ENCODE results near the gene ARHGEF4. TPM values are rescaled to one million over a fixed set of nuclear protein-coding genes. Genes with fewer than 3 reads are reported as not detected.

The ARHGEF4 gene
- total and polyA plus RNA-seq, 2 experiments from 2014 or later: 26.0 to 82.2 TPM

GRCh38 chr2:131050896-131051295 is 214.2 kb downstream of the ARHGEF4 start:
- no peak for DNase-seq (ENCODE audit: low read depth in 1 of 2, low spot score in 1 of 2)
- peaks cover 69% of the 10 kb centered on the region for H3K36me3 ChIP-seq

GRCh38 chr2:131052741-131053263 is 216.1 kb downstream of the ARHGEF4 start:
- no peaks in the 10 kb centered on the region for H3K4me1 ChIP-seq (ENCODE audit: low read depth)
- no peaks in the 10 kb centered on the region for H3K9me3 ChIP-seq (ENCODE audit: low read depth)
- DNase-seq (ENCODE audit: low read depth in 1 of 2, low spot score in 1 of 2): no peak
- no peaks in the 10 kb centered on the region for H3K27me3 ChIP-seq
- H3K27ac ChIP-seq: no peak overlapping the region
- H3K36me3 ChIP-seq: peaks cover 56% of the 10 kb centered on the region
- TF ChIP-seq CTCF (IDR thresholded peaks at IDR 0.05; ENCODE audit: low read depth, low read length): no peak
- no peak overlapping the region for H3K4me3 ChIP-seq

More at GRCh38 chr2:131050896-131051295, 214.2 kb downstream of the ARHGEF4 start:
- Histone ChIP-seq H3K4me3 (no peak overlapping the region), H3K9me3 (ENCODE audit: low read depth) (no peaks in the 10 kb centered on the region), H3K4me1 (ENCODE audit: low read depth) (no peaks in the 10 kb centered on the region), H3K27me3 (no peaks in the 10 kb centered on the region), H3K27ac (no peak overlapping the region)
- TF ChIP-seq CTCF (IDR thresholded peaks at IDR 0.05; ENCODE audit: low read depth, low read length): no peak

- no peaks in the 10 kb centered on the region for H3K4me1 ChIP-seq (ENCODE audit: low read depth)
- no peaks in the 10 kb centered on the region for H3K27me3 ChIP-seq
- H3K36me3 ChIP-seq: peaks cover 49% of the 10 kb centered on the region
- no peak for DNase-seq (ENCODE audit: low read depth in 1 of 2, low spot score in 1 of 2)
- no peak overlapping the region for H3K27ac ChIP-seq
- H3K9me3 ChIP-seq (ENCODE audit: low read depth): no peaks in the 10 kb centered on the region
- no peak for TF ChIP-seq CTCF (IDR thresholded peaks at IDR 0.05; ENCODE audit: low read depth, low read length)
- H3K4me3 ChIP-seq: no peak overlapping the region
Observed at GRCh38 chr2:131054488-131054887, 217.8 kb downstream of the ARHGEF4 start.

GRCh38 chr2:131055169-131056065 is 218.7 kb downstream of the ARHGEF4 start:
- no peaks in the 10 kb centered on the region for H3K27me3 ChIP-seq
- TF ChIP-seq CTCF (IDR thresholded peaks at IDR 0.05; ENCODE audit: low read depth, low read length): no peak
- H3K36me3 ChIP-seq: peaks cover 40% of the 10 kb centered on the region
- H3K4me1 ChIP-seq (ENCODE audit: low read depth): no peaks in the 10 kb centered on the region
- H3K4me3 ChIP-seq: no peak overlapping the region
- no peak overlapping the region for H3K27ac ChIP-seq
- no peaks in the 10 kb centered on the region for H3K9me3 ChIP-seq (ENCODE audit: low read depth)
- DNase-seq (ENCODE audit: low read depth in 1 of 2, low spot score in 1 of 2): no peak

- no peak for DNase-seq (ENCODE audit: low read depth in 1 of 2, low spot score in 1 of 2)
- Histone ChIP-seq H3K9me3 (ENCODE audit: low read depth) (no peaks in the 10 kb centered on the region), H3K4me1 (ENCODE audit: low read depth) (no peaks in the 10 kb centered on the region), H3K4me3 (no peak overlapping the region), H3K36me3 (peaks cover 35% of the 10 kb centered on the region), H3K27ac (no peak overlapping the region), H3K27me3 (no peaks in the 10 kb centered on the region)
- TF ChIP-seq CTCF (IDR thresholded peaks at IDR 0.05; ENCODE audit: low read depth, low read length): no peak
Observed at GRCh38 chr2:131056204-131056931, 219.7 kb downstream of the ARHGEF4 start.
